ENCODE measurements around the gene CTAG1A.
"Not testable (repeated sequence)": the region's sequence is repeated elsewhere in the genome, so short reads cannot be mapped to it uniquely, and the experiment has no call there.

Gene CTAG1A

GRCh38 chrX:154584585-154585183 is at the start of gene CTAG1A:
CTAG1A (plus strand) TSS chrX:154585133; CDS start chrX:154585207, 74 bp downstream.
- DNase-seq: not testable (repeated sequence)

GRCh38 chrX:154535892-154536291 is 49.0 kb upstream of the CTAG1A start:
- DNase-seq: no peak

- no peak for DNase-seq
These were observed 45.9 kb upstream of the CTAG1A start for GRCh38 chrX:154539077-154539476.

GRCh38 chrX:154540365-154540764 is 44.6 kb upstream of the CTAG1A start:
- DNase-seq: not testable (repeated sequence)

- no peak for DNase-seq
These were observed 43.9 kb upstream of the CTAG1A start for GRCh38 chrX:154540897-154541535.

- DNase-seq: no peak
These were observed 43.4 kb upstream of the CTAG1A start for GRCh38 chrX:154541589-154541895.

GRCh38 chrX:154541896-154542722 is 42.8 kb upstream of the CTAG1A start:
- DNase-seq: no peak

GRCh38 chrX:154542723-154543424 is 42.1 kb upstream of the CTAG1A start:
- no peak for DNase-seq

GRCh38 chrX:154545673-154546274 is 39.2 kb upstream of the CTAG1A start:
- no peak for DNase-seq

- DNase-seq: peak; percentile 83
These were observed 38.3 kb upstream of the CTAG1A start, which contains the start of gene G6PD for GRCh38 chrX:154546354-154547244. G6PD (minus strand) TSS chrX:154546846; CDS start chrX:154546155, 691 bp downstream.

- peak; percentile 91 for DNase-seq
These were observed 37.5 kb upstream of the CTAG1A start, which contains the start of gene IKBKG for GRCh38 chrX:154547245-154548027. IKBKG (plus strand) TSS chrX:154547620; CDS start chrX:154552003, 4,383 bp downstream.

- DNase-seq: no peak
These were observed 37.0 kb upstream of the CTAG1A start for GRCh38 chrX:154548028-154548316.

- no peak for DNase-seq
These were observed 35.2 kb upstream of the CTAG1A start for GRCh38 chrX:154549766-154550165.

- not testable (repeated sequence) for DNase-seq
These were observed 32.7 kb upstream of the CTAG1A start for GRCh38 chrX:154552112-154552806.

GRCh38 chrX:154558060-154558690 is 26.8 kb upstream of the CTAG1A start:
- DNase-seq: not testable (repeated sequence)

GRCh38 chrX:154558896-154559295 is 26.0 kb upstream of the CTAG1A start:
- not testable (repeated sequence) for DNase-seq

GRCh38 chrX:154560326-154560725 is 24.6 kb upstream of the CTAG1A start:
- not testable (repeated sequence) for DNase-seq

GRCh38 chrX:154562295-154562694 is 22.6 kb upstream of the CTAG1A start:
- not testable (repeated sequence) for DNase-seq

GRCh38 chrX:154570361-154570760 is 14.6 kb upstream of the CTAG1A start:
- not testable (repeated sequence) for DNase-seq

GRCh38 chrX:154573061-154573460 is 11.9 kb upstream of the CTAG1A start:
- not testable (repeated sequence) for DNase-seq

Measured in NCI-H1092 treated with DMSO at 0.1 percent for 48 hours (cell line).